Spleen (tissue), 11 donors: ENCODE results near the gene SLC1A2. TPM values are rescaled to one million over a fixed set of nuclear protein-coding genes. Genes with fewer than 3 reads are reported as not detected.

Experiments used
- DNase-seq: peaks from one replicate; pipeline ENCODE4 v3.0.0-alpha.2; 2020
- H3K27ac ChIP-seq, 8 donors: fragments of 200-600 bp; sonication (generic) in 7 of 8; 1 replicate in 4 of 8; 2 replicates in 4 of 8; pipeline versions ENCODE4 v1.5.0 to v1.8.0; 2016 to 2021; ENCODE audit warnings: inconsistent platforms in 4 of 8, mild to moderate bottlenecking in 4 of 8, moderate library complexity in 1 of 8
- H3K27me3 ChIP-seq, 7 donors: fragments of 200-600 bp; sonication (generic) in 6 of 7; replicated peaks in 1 of 7; 1 replicate in 4 of 7; 2 replicates in 3 of 7; pipeline versions ENCODE4 v1.5.0 to v1.8.0; 2016 to 2021; ENCODE audit warnings: inconsistent platforms in 3 of 7, mild to moderate bottlenecking in 1 of 7
- H3K36me3 ChIP-seq, 6 donors: fragments of 200-600 bp; sonication (generic) in 5 of 6; 1 replicate in 4 of 6; 2 replicates in 2 of 6; pipeline versions ENCODE4 v1.5.0 to v1.8.0; 2016 to 2021; ENCODE audit warnings: inconsistent platforms in 2 of 6
- H3K4me1 ChIP-seq, 6 donors: fragments of 200-600 bp; sonication (generic) in 5 of 6; 1 replicate in 3 of 6; 2 replicates in 3 of 6; pipeline versions ENCODE4 v1.5.0 to v1.8.0; 2016 to 2021; ENCODE audit warnings: inconsistent platforms in 3 of 6
- H3K4me3 ChIP-seq, 8 donors: fragments of 200-600 bp; sonication (generic) in 7 of 8; 1 replicate in 4 of 8; 2 replicates in 4 of 8; pipeline versions ENCODE4 v1.5.0 to v1.8.0; 2016 to 2021; ENCODE audit warnings: inconsistent platforms in 4 of 8, mild to moderate bottlenecking in 4 of 8, moderate library complexity in 2 of 8
- H3K9me3 ChIP-seq, 8 donors: fragments of 200-600 bp; sonication (generic) in 7 of 8; 1 replicate in 4 of 8; 2 replicates in 4 of 8; pipeline versions ENCODE4 v1.5.0 to v1.8.0; 2016 to 2021; ENCODE audit warnings: inconsistent platforms in 4 of 8
- POLR2A ChIP-seq, 3 donors: fragments of 450-650 bp; IDR thresholded peaks; one replicate each; pipeline ENCODE4 v1.5.1; 2017; ENCODE audit warnings: antibody characterized with exemption in 3 of 3, mild to moderate bottlenecking in 1 of 3
- POLR2AphosphoS5 ChIP-seq, 3 donors: sonication (generic); formaldehyde crosslinking; IDR thresholded peaks; one replicate each; pipeline ENCODE4 v1.5.1; 2017; ENCODE audit warnings: antibody characterized with exemption in 3 of 3
- WGBS, 5 donors: extraction: QIAGEN DNeasy Blood & Tissue Kit in 3 of 5; methylation state at CpG; one replicate each; pipeline versions ENCODE4 v1.1.5 to v1.1.7; 2013 to 2018; 5-methylcytosine and 5-hydroxymethylcytosine counted together
- intact Hi-C: fragments of 100-400 bp; cut with DNase I; formaldehyde crosslinking; loops from one replicate; pipeline ENCODE4 v1.15.0; 2023; ENCODE audit warnings: low total_unique reads
- polyA plus RNA-seq, 3 donors: library from polyadenylated mRNA; stranded (reverse); fragments of 200-250 nt; gene quantifications; one replicate each; pipeline ENCODE4 v1.2.1, GENCODE V29; 2013
- total RNA-seq, 7 donors: library from RNA; depleted of rRNA in 3 of 7; stranded (reverse); fragments of >200 nt in 3 of 7; fragmentation: NEBNext Ultra II Directional in 4 of 7; extraction: Animal tissue kit (Norgen Biotek cat#: 25700) in 4 of 7; gene quantifications; one replicate each; pipeline versions ENCODE4 v1.1.0 to v1.2.1, GENCODE V29; 2016 to 2021
- TF ChIP-seq, protein P1 (sequence below), 11 experiments: fragments of 200-600 bp in 7 of 11; fragments of 450-650 bp in 4 of 11; sonication (generic) in 4 of 11; IDR thresholded peaks in 8 of 11; conservative IDR thresholded peaks in 3 of 11; 1 replicate in 7 of 11; 2 replicates in 4 of 11; pipeline versions ENCODE4 v1.4.0 to v1.8.0; 2016 to 2021; ENCODE audit warnings: antibody characterized with exemption in 11 of 11, inconsistent platforms in 4 of 11, mild to moderate bottlenecking in 1 of 11
- donor health status: healthy with polysubstance abuse.
- donor health status: DM: no; HTN: no; CAD: no; lungs with moderate emphysema.
- donor health status: DM: no; HTN: no; CAD: no.
- donor health status: Bipolar disorder and iron deficiency.
- donor health status: healthy.
- donor health status: DM: no; HTN: no; CAD: no.
- donor health status: DM: yes; HTN: yes; CAD: no.

Gene SLC1A2
- total and polyA plus RNA-seq, 10 donors: 0.26 to 3.8 (median 0.93) TPM

DNA sequence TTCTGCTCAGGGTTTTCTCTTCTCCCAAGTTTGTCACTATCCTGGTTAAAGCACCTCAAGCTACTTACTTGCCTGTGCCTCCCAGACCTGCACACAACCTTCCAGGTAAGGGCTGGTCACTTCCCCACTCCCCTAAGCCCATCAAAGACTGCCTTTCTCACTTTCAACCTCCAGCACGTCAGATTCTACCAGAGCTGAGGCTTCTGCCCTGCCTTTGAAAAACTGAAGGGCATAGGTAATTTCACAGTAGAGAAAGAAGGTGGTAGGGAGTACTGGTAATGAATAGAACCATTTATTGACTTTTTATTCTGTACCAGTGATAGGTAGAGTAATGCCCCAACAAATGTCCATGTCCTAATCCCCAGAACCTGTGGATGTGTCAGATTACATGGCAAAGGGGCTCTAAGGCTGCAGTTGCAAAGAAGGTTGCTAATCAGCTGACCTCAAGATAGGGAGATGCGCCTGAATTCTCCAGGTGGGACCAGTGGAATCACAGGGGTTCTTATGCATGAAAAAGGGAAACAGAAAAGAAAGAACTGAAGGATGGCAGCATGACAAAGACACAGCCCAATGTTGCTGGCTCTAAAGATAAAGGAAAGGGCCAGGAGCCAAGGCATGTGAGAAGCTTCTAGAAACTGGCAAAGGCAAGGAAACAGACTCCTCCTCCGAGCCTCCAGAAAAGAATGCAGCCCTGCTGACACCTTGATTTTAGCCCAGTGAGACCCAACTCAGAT is 89.0 kb downstream of the SLC1A2 start:
- Histone ChIP-seq H3K27me3 (no peaks in the 10 kb centered on the region), H3K36me3 (no peaks in the 10 kb centered on the region), H3K4me3 (no peak overlapping the region), H3K27ac (peak overlapping the region in 7 of 8 donors; percentile 4 to 74 (median 63)), H3K9me3 (no peaks in the 10 kb centered on the region), H3K4me1 (peaks cover 5 to 29% (median 12%) of the 10 kb centered on the region in 6 donors)
- 63 to 88% (median 85%) methylated on average over 3 of the region's 3 CpGs for WGBS, 5 donors
- TF ChIP-seq POLR2AphosphoS5 (IDR thresholded peaks at IDR 0.05): no peak
- TF ChIP-seq, protein P1, sequence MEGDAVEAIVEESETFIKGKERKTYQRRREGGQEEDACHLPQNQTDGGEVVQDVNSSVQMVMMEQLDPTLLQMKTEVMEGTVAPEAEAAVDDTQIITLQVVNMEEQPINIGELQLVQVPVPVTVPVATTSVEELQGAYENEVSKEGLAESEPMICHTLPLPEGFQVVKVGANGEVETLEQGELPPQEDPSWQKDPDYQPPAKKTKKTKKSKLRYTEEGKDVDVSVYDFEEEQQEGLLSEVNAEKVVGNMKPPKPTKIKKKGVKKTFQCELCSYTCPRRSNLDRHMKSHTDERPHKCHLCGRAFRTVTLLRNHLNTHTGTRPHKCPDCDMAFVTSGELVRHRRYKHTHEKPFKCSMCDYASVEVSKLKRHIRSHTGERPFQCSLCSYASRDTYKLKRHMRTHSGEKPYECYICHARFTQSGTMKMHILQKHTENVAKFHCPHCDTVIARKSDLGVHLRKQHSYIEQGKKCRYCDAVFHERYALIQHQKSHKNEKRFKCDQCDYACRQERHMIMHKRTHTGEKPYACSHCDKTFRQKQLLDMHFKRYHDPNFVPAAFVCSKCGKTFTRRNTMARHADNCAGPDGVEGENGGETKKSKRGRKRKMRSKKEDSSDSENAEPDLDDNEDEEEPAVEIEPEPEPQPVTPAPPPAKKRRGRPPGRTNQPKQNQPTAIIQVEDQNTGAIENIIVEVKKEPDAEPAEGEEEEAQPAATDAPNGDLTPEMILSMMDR (IDR thresholded peaks at IDR 0.05 in 8 of 11, conservative IDR thresholded peaks at IDR 0.05 in 3 of 11): no peak
- TF ChIP-seq POLR2A (IDR thresholded peaks at IDR 0.05): no peak
- intact Hi-C loops: no loop called here
- no peak for DNase-seq

GRCh38 chr11:35327829-35328228 is 91.5 kb downstream of the SLC1A2 start:
- Histone ChIP-seq H3K4me1 (peaks cover 5 to 21% (median 12%) of the 10 kb centered on the region in 6 donors), H3K27me3 (no peaks in the 10 kb centered on the region), H3K4me3 (no peak overlapping the region), H3K36me3 (no peaks in the 10 kb centered on the region), H3K27ac (no peak overlapping the region), H3K9me3 (no peaks in the 10 kb centered on the region)
- no peak for TF ChIP-seq POLR2AphosphoS5 (IDR thresholded peaks at IDR 0.05)
- no peak for TF ChIP-seq POLR2A (IDR thresholded peaks at IDR 0.05)
- TF ChIP-seq, protein P1 (IDR thresholded peaks at IDR 0.05 in 8 of 11, conservative IDR thresholded peaks at IDR 0.05 in 3 of 11): no peak
- 57 to 85% (median 70%) methylated on average over 1 of the region's 1 CpG for WGBS, 5 donors
- DNase-seq: no peak
- intact Hi-C loops: no loop called here

- Histone ChIP-seq H3K27ac (no peak overlapping the region), H3K27me3 (no peaks in the 10 kb centered on the region), H3K4me1 (peaks cover 5 to 18% (median 11%) of the 10 kb centered on the region in 6 donors), H3K9me3 (no peaks in the 10 kb centered on the region), H3K4me3 (no peak overlapping the region), H3K36me3 (no peaks in the 10 kb centered on the region)
- intact Hi-C loops: no loop called here
- DNase-seq: no peak
- WGBS, 5 donors: 80 to 94% (median 91%) methylated on average over 3 of the region's 3 CpGs
- TF ChIP-seq POLR2A (IDR thresholded peaks at IDR 0.05) (no peak), POLR2AphosphoS5 (IDR thresholded peaks at IDR 0.05) (no peak)
- TF ChIP-seq, protein P1 (IDR thresholded peaks at IDR 0.05 in 8 of 11, conservative IDR thresholded peaks at IDR 0.05 in 3 of 11): no peak
These were observed 93.0 kb downstream of the SLC1A2 start for GRCh38 chr11:35326266-35326879.

GRCh38 chr11:35324981-35325380 is 94.4 kb downstream of the SLC1A2 start:
- intact Hi-C loops: no loop called here
- H3K27ac ChIP-seq: no peak overlapping the region
- no peak for TF ChIP-seq POLR2A (IDR thresholded peaks at IDR 0.05)
- TF ChIP-seq POLR2AphosphoS5 (IDR thresholded peaks at IDR 0.05): no peak
- TF ChIP-seq, protein P1 (IDR thresholded peaks at IDR 0.05 in 8 of 11, conservative IDR thresholded peaks at IDR 0.05 in 3 of 11): no peak
- DNase-seq: no peak
- no peaks in the 10 kb centered on the region for H3K36me3 ChIP-seq
- no peaks in the 10 kb centered on the region for H3K27me3 ChIP-seq
- H3K9me3 ChIP-seq: no peaks in the 10 kb centered on the region
- peaks cover 0 to 4% (median 0%) of the 10 kb centered on the region in 6 donors for H3K4me1 ChIP-seq
- 80 to 94% (median 90%) methylated on average over 3 of the region's 3 CpGs for WGBS, 5 donors
- H3K4me3 ChIP-seq: no peak overlapping the region
